SH-SY5Y (cell line): ENCODE data around the gene UNC79.

ENCODE experiments used
- GATA2 ChIP-seq: IDR thresholded peaks from 2 replicates; pipeline ENCODE4 v1.6.1; 2011; ENCODE audit warnings: mild to moderate bottlenecking, low read depth, low read length
- GATA3 ChIP-seq: IDR thresholded peaks from 2 replicates; pipeline ENCODE4 v1.6.1; 2011; ENCODE audit warnings: low read depth, mild to moderate bottlenecking, low read length, moderate library complexity

DNA sequence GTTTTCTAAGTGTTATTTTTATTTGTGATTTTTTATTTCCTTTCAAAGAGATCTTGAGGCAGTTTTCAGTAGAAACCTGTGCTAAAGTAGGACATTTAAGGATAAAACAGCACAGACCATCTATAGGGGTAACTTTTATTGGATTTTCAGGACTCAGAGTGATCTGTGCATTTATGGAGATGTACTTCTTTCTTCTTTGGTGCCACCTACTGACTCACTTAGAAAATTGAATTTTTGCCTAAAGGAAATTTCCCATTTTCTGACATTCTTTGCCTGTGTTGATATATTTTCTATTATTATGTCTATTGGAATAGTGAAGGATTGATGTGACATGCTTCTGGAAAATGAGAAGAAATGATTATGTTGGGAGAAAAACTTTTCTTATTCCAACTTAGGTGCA, 113.0 kb downstream of the UNC79 start:
- TF ChIP-seq GATA2 (no peak), GATA3 (no peak)
